Subcutaneous adipose tissue (tissue), 4 donors: ENCODE results near the gene MCTP2. TPM values are rescaled to one million over a fixed set of nuclear protein-coding genes. Genes with fewer than 3 reads are reported as not detected.

Experiments used
- CTCF ChIP-seq: fragments of 450-650 bp; IDR thresholded peaks from one replicate; pipeline ENCODE4 v1.5.1; 2016; ENCODE audit warnings: low read depth, mild to moderate bottlenecking, control low read depth, antibody characterized with exemption, moderate library complexity
- total RNA-seq, 4 donors: library from RNA; depleted of rRNA; stranded (reverse); fragments of >200 nt; gene quantifications; one replicate each; pipeline ENCODE4 v1.1.0, GENCODE V29; 2016

Gene MCTP2
- total RNA-seq, 4 donors from 2014 or later, result 2.6 to 5.5 (median 4.6) TPM

GRCh38 chr15:94293411-94294402 is 62.3 kb downstream of the MCTP2 start:
- TF ChIP-seq CTCF, result no peak

- no peak for TF ChIP-seq CTCF
Observed at GRCh38 chr15:94294556-94294955, 63.2 kb downstream of the MCTP2 start.

- TF ChIP-seq CTCF, result no peak
Observed at GRCh38 chr15:94295275-94295674, 63.9 kb downstream of the MCTP2 start.

- no peak for TF ChIP-seq CTCF
Observed at GRCh38 chr15:94296717-94297116, 65.4 kb downstream of the MCTP2 start.

GRCh38 chr15:94297558-94297957 is 66.2 kb downstream of the MCTP2 start:
- no peak for TF ChIP-seq CTCF

- TF ChIP-seq CTCF, result no peak
Observed at GRCh38 chr15:94298364-94298763, 67.0 kb downstream of the MCTP2 start.

GRCh38 chr15:94300612-94301011 is 69.3 kb downstream of the MCTP2 start:
- TF ChIP-seq CTCF, result no peak
